Keratinocyte (primary cell): ENCODE measurements around the gene FHAD1.

ENCODE experiments used
- CTCF ChIP-seq, 3 experiments: IDR thresholded peaks in 1 of 3; conservative IDR thresholded peaks in 1 of 3; optimal IDR thresholded peaks in 1 of 3; 2 replicates in 2 of 3; 3 replicates in 1 of 3; pipeline versions ENCODE3 to v1.5.1; 2011; ENCODE audit warnings: low read length in 3 of 3, mild to moderate bottlenecking in 3 of 3, moderate library complexity in 2 of 3, control low read depth in 1 of 3, inconsistent platforms in 1 of 3; ENCODE audit not compliant: insufficient read depth in 2 of 3; ENCODE audit errors: extremely low read depth in 1 of 3
- EZH2 ChIP-seq: IDR thresholded peaks from one replicate; pipeline ENCODE4 v1.6.1; 2012; ENCODE audit warnings: inconsistent platforms, mild to moderate bottlenecking, low read length, moderate library complexity

GRCh38 chr1:15304708-15305467 lies 57.9 kb downstream of the FHAD1 start:
- TF ChIP-seq CTCF (optimal IDR thresholded peaks at IDR 0.05 in 1 of 3, IDR thresholded peaks at IDR 0.05 in 1 of 3, conservative IDR thresholded peaks at IDR 0.05 in 1 of 3; ENCODE audit: extremely low read depth in 1 of 3, insufficient read depth in 2 of 3, low read length in 3 of 3) (peak; percentile 88 to 95 (median 89)), EZH2 (no peak)
